Epithelial cell of esophagus (primary cell): Measurements from ENCODE around the gene HIP1.
"Not testable (repeated sequence)": the region's sequence is repeated elsewhere in the genome, so short reads cannot be mapped to it uniquely, and the experiment has no call there.

Source experiments
- DNase-seq: peaks from one replicate; pipeline ENCODE4 v3.0.0; 2010; ENCODE audit warnings: low read depth
- H3K4me3 ChIP-seq: 2 replicates; pipeline ENCODE4 v1.5.1; 2011; ENCODE audit warnings: mild to moderate bottlenecking, low read length, control low read depth
- TF ChIP-seq, protein P1 (sequence below): IDR thresholded peaks from 2 replicates; pipeline ENCODE4 v1.5.1; 2011; ENCODE audit warnings: low read depth, mild to moderate bottlenecking, low read length, control low read depth, inconsistent platforms; ENCODE audit not compliant: insufficient read depth; ENCODE audit errors: missing control alignments

HIP1 gene

DNA sequence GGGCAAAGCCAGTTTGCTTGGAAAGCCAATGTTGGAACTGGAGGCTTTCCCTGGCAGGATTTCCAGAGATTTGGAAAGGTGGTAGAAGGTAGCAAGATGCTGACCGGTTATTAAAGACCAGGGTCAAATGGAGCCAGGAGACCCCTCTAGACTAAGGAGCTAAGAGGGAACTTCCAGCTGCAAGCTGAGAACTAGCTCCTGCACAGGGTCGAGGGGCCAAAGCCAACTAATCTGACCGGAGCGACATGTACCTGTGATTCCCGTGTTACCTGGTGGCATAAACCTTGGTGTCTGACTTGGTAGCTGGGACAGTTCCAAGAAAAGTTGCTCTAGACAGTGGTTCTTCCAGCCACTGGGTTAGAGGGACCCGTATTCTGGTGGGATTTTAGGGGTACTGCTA lies 204.8 kb downstream of the HIP1 start:
- DNase-seq = no peak
- no peak overlapping the region for H3K4me3 ChIP-seq
- TF ChIP-seq, protein P1, sequence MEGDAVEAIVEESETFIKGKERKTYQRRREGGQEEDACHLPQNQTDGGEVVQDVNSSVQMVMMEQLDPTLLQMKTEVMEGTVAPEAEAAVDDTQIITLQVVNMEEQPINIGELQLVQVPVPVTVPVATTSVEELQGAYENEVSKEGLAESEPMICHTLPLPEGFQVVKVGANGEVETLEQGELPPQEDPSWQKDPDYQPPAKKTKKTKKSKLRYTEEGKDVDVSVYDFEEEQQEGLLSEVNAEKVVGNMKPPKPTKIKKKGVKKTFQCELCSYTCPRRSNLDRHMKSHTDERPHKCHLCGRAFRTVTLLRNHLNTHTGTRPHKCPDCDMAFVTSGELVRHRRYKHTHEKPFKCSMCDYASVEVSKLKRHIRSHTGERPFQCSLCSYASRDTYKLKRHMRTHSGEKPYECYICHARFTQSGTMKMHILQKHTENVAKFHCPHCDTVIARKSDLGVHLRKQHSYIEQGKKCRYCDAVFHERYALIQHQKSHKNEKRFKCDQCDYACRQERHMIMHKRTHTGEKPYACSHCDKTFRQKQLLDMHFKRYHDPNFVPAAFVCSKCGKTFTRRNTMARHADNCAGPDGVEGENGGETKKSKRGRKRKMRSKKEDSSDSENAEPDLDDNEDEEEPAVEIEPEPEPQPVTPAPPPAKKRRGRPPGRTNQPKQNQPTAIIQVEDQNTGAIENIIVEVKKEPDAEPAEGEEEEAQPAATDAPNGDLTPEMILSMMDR = no peak

DNA sequence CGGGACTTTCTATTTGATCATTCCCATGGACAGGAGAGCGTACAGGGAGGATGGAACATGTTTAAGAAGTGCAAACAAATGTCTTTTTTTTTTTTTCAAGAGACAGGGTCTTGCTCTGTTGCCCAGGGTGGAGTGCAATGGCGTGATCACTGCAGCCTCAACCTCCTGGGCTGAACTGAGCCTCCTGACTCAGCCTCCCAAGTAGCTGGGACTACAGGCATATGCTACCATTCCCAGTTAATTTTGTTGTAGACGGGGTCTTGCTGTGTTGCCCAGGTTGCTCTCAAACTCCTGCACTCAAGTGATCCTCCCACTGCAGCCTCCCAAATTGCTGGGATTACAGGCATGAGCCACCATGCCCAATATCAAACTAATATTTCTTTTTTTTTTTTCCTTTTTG lies 206.1 kb downstream of the HIP1 start:
- H3K4me3 ChIP-seq = no peak overlapping the region
- TF ChIP-seq, protein P1 = no peak
- DNase-seq = no peak

DNA sequence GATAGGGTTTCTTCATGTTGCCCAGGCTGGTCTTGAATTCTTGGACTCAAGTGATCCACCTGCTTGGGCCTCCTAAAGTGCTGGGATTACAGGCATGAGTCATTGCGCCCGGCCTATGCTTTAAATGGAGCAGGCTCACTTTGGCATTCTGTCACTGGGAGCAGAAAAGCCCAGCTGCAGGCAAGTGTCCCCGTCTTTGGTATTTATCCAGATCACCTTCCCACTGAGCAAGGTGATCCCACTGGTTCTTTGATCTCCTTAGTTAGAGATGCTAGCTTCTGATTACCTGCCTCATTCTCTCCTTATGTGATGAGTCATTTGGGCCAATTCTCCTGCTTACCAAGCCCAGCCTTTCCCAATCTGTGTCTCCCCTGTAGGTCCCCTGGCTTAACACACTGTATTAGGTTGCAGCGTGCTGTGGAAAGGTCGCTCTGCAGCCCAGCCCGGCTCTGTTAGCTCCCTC lies 207.4 kb downstream of the HIP1 start:
- TF ChIP-seq, protein P1 = no peak

DNA sequence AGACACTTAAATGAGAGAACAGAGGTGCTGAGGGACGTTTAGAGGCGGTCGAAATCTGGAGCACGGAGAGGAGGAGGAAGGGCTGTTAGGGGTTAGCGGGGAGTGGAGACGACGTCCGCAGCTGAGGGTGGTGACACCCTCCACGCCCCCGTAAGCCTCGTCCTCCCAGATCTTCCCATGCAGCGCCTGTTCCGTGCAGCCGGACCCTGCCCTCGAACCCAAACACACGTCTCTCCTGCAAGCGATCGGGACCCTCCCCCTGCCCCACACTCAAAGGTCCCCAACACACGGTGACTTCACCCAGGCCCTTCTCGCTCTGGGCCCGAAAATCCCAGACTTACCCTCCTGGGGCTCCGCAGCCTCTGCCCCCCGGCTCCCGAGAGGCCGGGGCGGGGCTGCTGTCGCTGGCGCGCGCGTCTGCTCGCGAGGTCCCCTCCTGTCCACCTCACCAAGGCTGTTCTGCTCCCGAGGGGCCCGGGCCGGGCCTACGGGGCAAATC lies 211.5 kb downstream of the HIP1 start:
- peak; percentile 7 for DNase-seq
- H3K4me3 ChIP-seq = peak overlapping the region; percentile 81

More for the DNA sequence above, 207.4 kb downstream of the HIP1 start:
- H3K4me3 ChIP-seq = no peak overlapping the region
- peak; percentile 47 for DNase-seq

DNA sequence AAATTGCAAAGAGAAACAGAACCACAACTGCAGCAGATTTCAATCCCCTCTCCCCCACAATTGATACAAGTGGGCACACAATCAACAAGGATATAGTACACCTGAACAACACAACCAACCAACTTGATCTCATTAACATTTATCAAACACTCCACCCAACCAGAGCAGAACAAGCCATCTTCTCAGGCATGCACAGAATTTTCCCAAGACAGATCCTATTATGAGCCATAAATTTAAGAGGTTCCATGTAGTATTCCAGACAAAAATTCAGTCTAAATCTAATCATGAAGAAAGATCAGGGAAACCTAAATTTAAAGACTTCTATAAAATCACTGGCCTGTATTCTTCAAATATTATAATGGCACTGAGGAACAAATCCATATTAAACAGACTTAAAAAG lies 217.0 kb downstream of the HIP1 start:
- not testable (repeated sequence) for H3K4me3 ChIP-seq, DNase-seq

DNA sequence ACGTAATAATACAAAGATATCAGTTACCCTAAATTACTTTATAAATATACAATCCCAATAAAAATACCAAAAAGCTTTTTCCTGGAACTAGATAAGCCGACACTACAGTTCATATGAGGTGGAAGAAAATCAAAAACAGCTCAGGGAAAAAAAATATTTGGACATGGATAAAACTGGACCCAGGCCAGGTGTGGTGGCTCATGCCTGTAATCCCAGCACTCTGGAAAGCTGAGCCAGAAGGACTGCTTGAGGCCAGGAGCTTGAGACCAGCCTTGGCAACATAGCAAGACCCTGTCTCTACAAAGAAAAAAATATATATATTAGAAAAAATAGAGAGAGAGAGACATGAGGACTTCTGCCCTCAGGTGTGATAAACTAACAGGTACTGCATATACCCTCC lies 219.9 kb downstream of the HIP1 start:
- not testable (repeated sequence) for H3K4me3 ChIP-seq, DNase-seq

DNA sequence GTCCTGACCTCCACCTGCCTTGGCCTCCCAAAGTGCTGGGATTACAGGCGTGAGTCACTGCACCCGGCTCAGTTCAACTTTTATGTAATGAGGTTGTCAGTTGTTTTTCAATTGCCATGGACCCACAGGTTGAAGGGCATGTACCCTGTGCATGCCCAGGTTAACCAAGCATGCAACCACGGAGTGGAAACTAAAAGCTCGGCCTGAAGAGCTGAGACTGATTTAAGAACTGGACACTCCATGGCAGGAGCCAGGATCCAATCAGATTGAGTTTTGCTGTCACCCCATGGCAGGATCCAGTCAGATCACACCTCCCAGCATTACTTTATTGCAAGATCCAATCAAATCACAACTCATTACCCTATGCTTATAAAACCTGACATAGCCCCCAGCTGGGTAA lies 229.7 kb downstream of the HIP1 start:
- H3K4me3 ChIP-seq, DNase-seq: not testable (repeated sequence)

DNA sequence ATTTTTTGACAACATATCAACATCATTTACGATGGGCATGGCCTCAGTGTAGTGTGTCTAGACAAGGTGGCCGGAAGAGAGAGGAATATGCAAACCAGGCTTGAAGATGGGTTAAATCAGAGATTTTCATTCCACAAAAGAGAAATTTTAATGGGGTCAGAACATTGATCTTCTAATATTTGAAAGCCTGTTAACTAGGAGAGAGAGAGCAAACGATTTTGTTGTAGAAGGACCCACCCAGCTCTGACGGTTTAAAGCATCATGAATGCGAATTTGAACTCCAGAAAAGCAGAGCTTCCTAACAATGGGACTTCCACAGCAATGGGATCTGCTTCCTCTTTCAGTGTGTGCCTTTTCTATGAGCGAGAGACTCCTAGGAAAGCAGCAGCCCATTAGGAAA lies 246.7 kb downstream of the HIP1 start, which contains the start of gene SPDYE5:
Gene SPDYE5 (plus strand): TSS at position 301 of the 400 bp plus-strand sequence. CDS start 1,728 bp downstream, outside the sequence.
- not testable (repeated sequence) for DNase-seq, H3K4me3 ChIP-seq

DNA sequence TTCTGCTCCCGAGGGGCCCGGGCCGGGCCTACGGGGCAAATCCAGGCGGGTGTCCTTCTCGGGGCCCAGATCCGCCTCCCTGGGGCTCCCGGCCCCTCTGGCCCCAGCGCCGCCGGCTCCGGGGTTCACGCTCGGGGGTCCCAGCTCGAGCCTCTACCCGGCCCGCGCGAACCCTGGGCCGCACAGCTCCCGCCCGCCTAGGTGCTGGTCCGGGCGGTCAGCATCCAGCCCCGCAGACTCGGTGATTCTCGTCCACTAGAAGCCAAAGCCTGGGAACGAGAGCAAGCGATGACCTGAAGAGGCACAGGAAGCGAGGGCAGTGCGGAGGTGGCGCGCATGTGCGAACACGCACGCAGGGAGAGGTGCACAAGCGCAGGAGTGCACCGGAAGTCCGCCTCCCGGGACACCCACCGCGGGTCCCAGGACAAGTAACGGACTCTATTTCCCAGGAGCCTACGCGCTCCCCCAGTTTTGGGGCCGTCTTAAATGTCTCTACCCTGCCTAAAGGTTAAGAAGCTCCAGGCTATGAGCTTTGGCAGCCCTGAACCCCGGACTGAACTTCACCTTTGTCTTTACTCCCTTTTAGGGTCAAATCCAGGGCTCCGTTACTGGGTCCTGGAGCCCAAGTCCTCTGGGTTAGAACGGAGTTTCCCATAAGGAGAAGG lies 252.6 kb downstream of the HIP1 start, which contains the start of gene POM121C:
Gene POM121C (minus strand): TSS at position 321 of the 665 bp plus-strand sequence. CDS start 44,803 bp downstream, outside the sequence.
- peak within 1 kb of the TSS; percentile 62 for H3K4me3 ChIP-seq
- DNase-seq = peak; percentile 87

DNA sequence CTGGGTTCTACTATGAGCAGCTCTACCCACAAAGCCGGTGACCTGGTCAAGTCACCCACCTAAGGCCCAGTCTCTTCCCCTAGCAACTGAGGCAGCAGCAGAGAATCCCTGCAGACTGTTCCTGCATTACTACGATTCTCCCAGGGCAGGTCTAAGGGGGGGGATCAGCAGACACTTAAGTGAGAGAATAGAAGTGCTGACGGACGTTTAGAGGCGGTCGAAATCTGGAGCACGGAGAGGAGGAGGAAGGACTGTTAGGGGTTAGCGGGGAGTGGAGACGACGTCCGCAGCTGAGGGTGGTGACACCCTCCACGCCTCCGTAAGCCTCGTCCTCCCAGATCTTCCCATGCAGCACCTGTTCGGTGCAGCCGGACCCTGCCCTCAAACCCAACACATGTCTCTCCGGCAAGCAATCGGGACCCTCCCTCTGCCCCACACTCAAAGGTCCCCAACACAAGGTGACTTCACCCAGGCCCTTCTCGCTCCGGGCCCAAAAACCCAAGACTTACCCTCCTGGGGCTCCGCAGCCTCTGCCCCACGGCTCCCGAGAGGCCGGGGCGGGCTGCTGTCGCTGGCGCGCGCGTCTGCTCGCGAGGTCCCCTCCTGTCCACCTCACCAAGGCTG lies 253.3 kb downstream of the HIP1 start:
- peak overlapping the region; percentile 62 for H3K4me3 ChIP-seq
- not testable (repeated sequence) for DNase-seq
